HepG2 (cell line): Measurements from ENCODE around the gene CARS2. TPM values are rescaled to one million over a fixed set of nuclear protein-coding genes. Genes with fewer than 3 reads are reported as not detected.

Source experiments
- ATAC-seq: fragments of 200-7000 bp; cut with Tn5 transposase; 3 replicates; pipeline ENCODE4 v1.9.1; 2020; ENCODE audit warnings: mild to moderate bottlenecking, moderate library complexity
- BruUV-seq: library from RNA; stranded (reverse); fragments of 400-500 nt; replicated peaks from 2 replicates; lab custom pipeline; 2021; lab: Mats Ljungman, UMichigan
- CTCF ChIA-PET: fragments of 300-600 bp; formaldehyde crosslinking; extraction: SDS; loops from one replicate; lab custom pipeline; 2021; ENCODE audit warnings: low total read pairs, inconsistent platforms, low intra/inter-chr PET ratio; lab: Yijun Ruan, JAX
- POLR2A ChIA-PET: fragments of 350-600 bp; sonication (Branson Sonifier 250); formaldehyde crosslinking; loops from one replicate; lab custom pipeline; 2020; ENCODE audit warnings: antibody characterized with exemption, inconsistent platforms; lab: Yijun Ruan, JAX
- DNase-seq: peaks from one replicate; pipeline ENCODE4 v3.0.0-alpha.2; 2015; ENCODE audit warnings: low spot score
- FAIRE-seq: peaks from 3 replicates; lab custom pipeline; 2011; peaks lifted over from hg19 to GRCh38; lab: Jason Lieb, UNC
- H2AFZ ChIP-seq: one replicate; pipeline ENCODE4 v1.6.1; 2011; ENCODE audit warnings: low read length, inconsistent platforms
- H3K27ac ChIP-seq: fragments of 300-600 bp; 3 replicates; pipeline ENCODE4 v1.8.0; 2011; ENCODE audit warnings: mixed run types, mild to moderate bottlenecking, mixed read lengths, low read length, inconsistent platforms; ENCODE audit not compliant: insufficient read depth; ENCODE audit errors: extremely low read length
- H3K27me3 ChIP-seq, 2 experiments: fragments of 200-600 bp in 1 of 2; 2 replicates in 1 of 2; 3 replicates in 1 of 2; pipeline versions ENCODE4 v1.6.0 to v1.8.0; 2011; ENCODE audit warnings: low read length in 2 of 2, mild to moderate bottlenecking in 2 of 2, moderate library complexity in 2 of 2, inconsistent platforms in 1 of 2; ENCODE audit not compliant: insufficient read depth in 2 of 2, control insufficient read depth in 1 of 2
- H3K36me3 ChIP-seq, 2 experiments: fragments of 200-600 bp in 1 of 2; replicated peaks in 1 of 2; 2 replicates in 1 of 2; 3 replicates in 1 of 2; pipeline versions ENCODE4 v1.5.1 to v1.8.0; 2011; ENCODE audit warnings: low read length in 2 of 2, inconsistent platforms in 1 of 2; ENCODE audit not compliant: insufficient read depth in 2 of 2, control insufficient read depth in 1 of 2
- H3K4me1 ChIP-seq: 2 replicates; pipeline ENCODE4 v1.5.1; 2012; ENCODE audit warnings: low read length, inconsistent platforms; ENCODE audit not compliant: insufficient read depth
- H3K4me2 ChIP-seq: 2 replicates; pipeline ENCODE4 v1.6.0; 2011; ENCODE audit warnings: low read depth, low read length, inconsistent platforms
- H3K4me3 ChIP-seq, 3 experiments: fragments of 200-600 bp in 1 of 3; sonication (generic), shearing (Covaris generic) in 1 of 3; replicated peaks in 1 of 3; 2 replicates each; pipeline ENCODE4 v1.5.1; 2011 to 2016; ENCODE audit warnings: low read length in 3 of 3, inconsistent platforms in 2 of 3, low read depth in 2 of 3, mild to moderate bottlenecking in 2 of 3, control low read depth in 1 of 3, mixed read lengths in 1 of 3; ENCODE audit not compliant: insufficient read depth in 1 of 3
- H3K79me2 ChIP-seq: one replicate; pipeline ENCODE4 v1.6.1; 2011; ENCODE audit warnings: low read length, inconsistent platforms; ENCODE audit not compliant: insufficient read depth
- H3K9ac ChIP-seq: 2 replicates; pipeline ENCODE4 v1.6.0; 2011; ENCODE audit warnings: mild to moderate bottlenecking, low read depth, low read length, inconsistent platforms; ENCODE audit not compliant: insufficient read depth
- H3K9me3 ChIP-seq: 2 replicates; pipeline ENCODE4 v1.5.1; 2012; ENCODE audit warnings: mild to moderate bottlenecking, low read length
- H4K20me1 ChIP-seq: 2 replicates; pipeline ENCODE4 v1.6.0; 2011; ENCODE audit warnings: inconsistent platforms, mild to moderate bottlenecking, low read length, moderate library complexity; ENCODE audit not compliant: insufficient read depth
- AHR ChIP-seq: IDR thresholded peaks from 2 replicates; pipeline ENCODE4 v1.6.1; 2018; ENCODE audit warnings: missing genetic modification reagents, missing compliant biosample characterization
- CERS6 ChIP-seq: sonication (generic); formaldehyde crosslinking; IDR thresholded peaks from 2 replicates; pipeline ENCODE4 v1.5.0; 2020; ENCODE audit warnings: missing genetic modification reagents
- KLF6 ChIP-seq: IDR thresholded peaks from 2 replicates; pipeline ENCODE4 v1.8.0; 2016; ENCODE audit warnings: missing biosample characterization, missing genetic modification reagents
- RARG ChIP-seq: sonication (generic); formaldehyde crosslinking; IDR thresholded peaks from 2 replicates; pipeline ENCODE4 v1.4.0; 2020; ENCODE audit warnings: low read depth, mild to moderate bottlenecking, missing genetic modification reagents
- SAFB2 ChIP-seq: sonication (generic); formaldehyde crosslinking; IDR thresholded peaks from 2 replicates; pipeline ENCODE4 v1.5.1; 2020; ENCODE audit warnings: missing genetic modification reagents, low read depth, mild to moderate bottlenecking, borderline replicate concordance
- SMAD1 ChIP-seq: sonication (generic); formaldehyde crosslinking; IDR thresholded peaks from 2 replicates; pipeline ENCODE4 v1.4.0; 2020; ENCODE audit warnings: missing genetic modification reagents, low read depth, mild to moderate bottlenecking, borderline replicate concordance
- ZBTB7B ChIP-seq: sonication (generic); formaldehyde crosslinking; IDR thresholded peaks from 2 replicates; pipeline ENCODE4 v1.4.0; 2020; ENCODE audit warnings: missing genetic modification reagents
- ZFP82 ChIP-seq: sonication (generic); formaldehyde crosslinking; IDR thresholded peaks from 2 replicates; pipeline ENCODE4 v1.5.1; 2020; ENCODE audit warnings: mild to moderate bottlenecking, missing genetic modification reagents, borderline replicate concordance
- ZNF234 ChIP-seq: sonication (generic); formaldehyde crosslinking; conservative IDR thresholded peaks from 2 replicates; pipeline ENCODE4 v1.5.1; 2020; ENCODE audit warnings: mild to moderate bottlenecking, missing genetic modification reagents
- ZUFSP ChIP-seq: sonication (generic); formaldehyde crosslinking; IDR thresholded peaks from 2 replicates; pipeline ENCODE4 v1.9.0; 2021; ENCODE audit warnings: missing genetic modification reagents, mild to moderate bottlenecking, borderline replicate concordance
- WGBS: methylation state at CpG from one replicate; pipeline ENCODE4 v1.1.6; 2017; ENCODE audit warnings: low lambda C conversion rate; 5-methylcytosine and 5-hydroxymethylcytosine counted together
- in situ Hi-C: cut with HindIII; loops from 2 replicates; pipeline ENCODE4 v1.10.0; 2017; ENCODE audit warnings: low pct_unique_long_range_greater_than_20kb; ENCODE audit not compliant: extremely low pct_ligation_motif_present
- intact Hi-C: fragments of 100-400 bp; cut with micrococcal nuclease; formaldehyde crosslinking; loops from one replicate; pipeline ENCODE4 v1.10.0; 2022; ENCODE audit not compliant: unreplicated experiment
- polyA plus RNA-seq, 8 experiments: library from polyadenylated mRNA; depleted of rRNA in 3 of 8; stranded (reverse) in 7 of 8; unstranded in 1 of 8; fragments of >200 nt; fragmentation: Illumina TruSeq in 4 of 8; extraction: Trizol in 4 of 8; gene quantifications; 2 replicates each; pipeline versions ENCODE4 v1.2.1 to v1.2.3, GENCODE V29; 2011 to 2016; ENCODE audit warnings: low read depth in 4 of 8, missing spikeins in 1 of 8, mixed read lengths in 1 of 8; ENCODE audit not compliant: insufficient read depth in 1 of 8
- total RNA-seq, 5 experiments: library from RNA; depleted of rRNA; stranded (reverse); fragments of >200 nt; fragmentation: Illumina TruSeq; extraction: Trizol; gene quantifications; 2 replicates each; pipeline ENCODE4 v1.2.3, GENCODE V29; 2016; ENCODE audit warnings: low read depth in 1 of 5

The CARS2 gene
- total and polyA plus RNA-seq, 2 of the 13 experiments (the other 11 are each of a cell fraction or from before 2014, with no cell fraction given), result 41.1 to 59.3 TPM

- FAIRE-seq (no peak), ATAC-seq (no peak), DNase-seq (no peak)
- H3K79me2 ChIP-seq, result no peaks in the 10 kb centered on the region
- in situ Hi-C loops, result no loop called here
- H2AFZ ChIP-seq, result no peak overlapping the region
- H3K36me3 ChIP-seq, result peaks cover 13 to 71% of the 10 kb centered on the region in 2 experiments; a peak in 4 of 5 replicates
- ChIA-PET CTCF (no interaction called here), POLR2A (no interaction called here)
- no peak overlapping the region for H3K27ac ChIP-seq
- intact Hi-C loops, result no loop called here
- 97% methylated on average over 16 of the region's 16 CpGs for WGBS
- no peaks in the 10 kb centered on the region for H4K20me1 ChIP-seq
- H3K9ac ChIP-seq, result no peak overlapping the region
- H3K27me3 ChIP-seq, result no peaks in the 10 kb centered on the region
- H3K4me2 ChIP-seq, result no peak overlapping the region
- no peaks in the 10 kb centered on the region for H3K4me1 ChIP-seq
- no peak for TF ChIP-seq RARG (CRISPR knock-in tag)
- no peak for TF ChIP-seq ZFP82 (CRISPR knock-in tag)
- TF ChIP-seq ZUFSP (CRISPR knock-in tag), result no peak
- TF ChIP-seq ZNF234 (CRISPR knock-in tag), result no peak
- TF ChIP-seq SMAD1 (CRISPR knock-in tag), result no peak
- TF ChIP-seq SAFB2 (CRISPR knock-in tag), result no peak
- no peak for TF ChIP-seq ZBTB7B (CRISPR knock-in tag)
- no peak for TF ChIP-seq KLF6
- TF ChIP-seq CERS6 (CRISPR knock-in tag), result no peak
- TF ChIP-seq AHR (CRISPR knock-in tag), result no peak
- no peak overlapping the region for H3K4me3 ChIP-seq
- BruUV-seq, result no TSS peak
- H3K9me3 ChIP-seq, result no peaks in the 10 kb centered on the region; the same call in 1 of the 2 replicates
Observed at GRCh38 chr13:110662777-110663443, 43.0 kb downstream of the CARS2 start.
